ENCODE results near the gene MARCHF11.

Gene MARCHF11

DNA sequence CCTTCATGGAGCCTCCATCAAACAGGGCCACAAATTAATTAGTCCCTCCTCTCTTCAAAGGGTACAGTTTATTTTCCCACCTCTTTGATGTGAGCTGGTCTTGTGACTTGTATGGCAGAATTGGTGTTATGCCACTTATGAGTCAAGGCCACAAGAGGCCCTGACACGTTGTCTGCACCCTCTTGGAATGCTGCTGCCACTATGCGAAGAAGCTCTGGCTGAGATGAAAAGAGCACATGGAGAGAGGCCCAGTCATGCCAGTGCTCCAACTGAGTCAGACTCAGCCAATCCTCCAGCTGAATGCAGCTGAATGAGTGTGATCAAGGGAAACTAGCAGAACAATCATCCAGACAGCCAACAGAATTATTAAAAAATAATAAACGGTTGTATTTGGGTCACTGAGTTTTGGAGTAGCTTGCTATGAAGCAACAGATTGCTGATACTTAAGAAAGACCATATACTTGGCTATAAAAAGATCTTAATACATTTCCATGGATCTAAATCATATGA lies 128.3 kb downstream of the MARCHF11 start:
- DNase-seq (ENCODE audit: low read depth), result no peak

DNA sequence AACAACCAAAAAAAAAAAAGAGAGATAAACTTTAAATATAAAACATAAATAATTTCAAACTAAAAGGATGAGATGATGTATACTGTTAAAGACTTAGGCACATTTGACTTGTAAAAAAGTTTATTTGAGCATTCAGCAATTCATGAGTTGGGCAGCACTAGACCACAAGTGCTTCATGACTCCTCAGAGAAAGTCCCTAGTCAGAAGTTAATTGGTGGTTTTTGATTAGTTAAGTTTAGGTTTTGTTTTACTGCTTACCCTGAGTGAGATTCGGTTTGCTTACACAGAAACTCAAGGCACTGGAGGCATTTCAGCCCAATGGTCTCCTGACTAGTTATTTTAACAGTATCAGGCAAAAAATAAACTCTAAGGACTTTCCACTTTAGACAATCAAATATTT lies 129.2 kb downstream of the MARCHF11 start:
- DNase-seq (ENCODE audit: low read depth), result no peak

DNA sequence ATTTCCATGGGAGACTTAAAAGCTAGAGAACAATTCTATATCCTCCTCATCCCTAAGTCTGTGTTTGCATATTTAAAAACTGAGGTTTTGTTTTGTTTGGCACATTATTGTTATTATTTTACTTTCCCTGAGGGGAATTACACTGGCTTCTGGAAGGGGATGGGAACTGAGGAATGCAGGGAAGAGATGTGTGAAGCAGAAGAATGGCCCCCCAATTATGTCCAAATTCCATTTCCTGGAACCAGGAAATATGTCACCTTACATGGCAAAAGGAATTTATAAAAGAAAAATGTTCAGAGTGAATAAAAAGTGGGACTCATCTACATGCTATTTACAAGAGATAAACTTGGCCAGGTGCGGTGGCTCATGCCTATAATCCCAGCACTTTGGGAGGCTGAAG lies 129.8 kb downstream of the MARCHF11 start:
- DNase-seq (ENCODE audit: low read depth), result no peak

DNA sequence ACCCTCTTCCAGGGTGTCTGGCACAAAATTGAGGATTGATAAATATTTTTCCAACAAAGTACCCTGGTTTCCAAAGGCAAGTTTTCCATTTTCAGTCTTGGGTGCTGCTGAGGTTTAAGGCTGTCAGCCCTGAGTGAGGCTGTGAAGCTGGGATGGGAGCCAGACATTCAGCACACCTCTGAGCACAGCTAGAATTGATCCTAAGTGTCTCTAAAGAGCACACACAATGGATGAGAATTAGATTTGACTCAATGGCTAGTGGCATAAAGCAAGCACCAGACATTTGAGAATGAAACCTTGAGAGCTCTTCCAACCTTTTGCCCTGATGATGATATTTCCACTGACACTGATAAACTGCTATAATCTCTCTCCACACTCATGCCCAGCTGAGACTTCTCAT lies 131.5 kb downstream of the MARCHF11 start:
- DNase-seq (ENCODE audit: low read depth), result no peak

DNA sequence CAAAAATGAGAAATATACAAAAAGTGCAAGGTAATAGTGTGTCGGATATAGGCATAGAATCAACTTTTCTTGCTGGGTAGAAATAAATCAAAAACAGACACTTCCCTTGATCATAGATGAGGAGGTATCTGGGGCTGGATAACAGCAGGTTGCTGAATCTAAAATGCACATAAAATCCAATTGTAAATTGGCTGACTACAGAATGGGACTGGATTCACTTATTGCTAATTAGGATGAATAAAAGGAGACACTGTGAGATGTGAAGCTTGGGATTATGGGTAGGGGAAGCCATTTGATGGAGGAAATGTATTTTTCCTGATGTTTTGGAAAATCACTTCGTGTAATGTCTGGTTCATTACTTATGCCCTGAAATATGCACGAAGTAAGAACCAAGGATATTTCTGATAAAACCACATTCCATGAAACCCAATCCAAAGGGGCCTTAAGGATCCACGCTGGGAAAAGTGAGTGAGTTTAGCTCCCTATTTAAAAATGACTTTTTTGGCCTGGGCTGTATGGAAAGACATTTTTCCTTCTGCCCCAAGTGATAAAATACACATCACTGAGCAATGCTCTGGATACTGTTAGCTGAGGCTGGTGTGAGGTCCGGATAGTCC lies 136.1 kb downstream of the MARCHF11 start:
- no peak for DNase-seq (ENCODE audit: low read depth)

DNA sequence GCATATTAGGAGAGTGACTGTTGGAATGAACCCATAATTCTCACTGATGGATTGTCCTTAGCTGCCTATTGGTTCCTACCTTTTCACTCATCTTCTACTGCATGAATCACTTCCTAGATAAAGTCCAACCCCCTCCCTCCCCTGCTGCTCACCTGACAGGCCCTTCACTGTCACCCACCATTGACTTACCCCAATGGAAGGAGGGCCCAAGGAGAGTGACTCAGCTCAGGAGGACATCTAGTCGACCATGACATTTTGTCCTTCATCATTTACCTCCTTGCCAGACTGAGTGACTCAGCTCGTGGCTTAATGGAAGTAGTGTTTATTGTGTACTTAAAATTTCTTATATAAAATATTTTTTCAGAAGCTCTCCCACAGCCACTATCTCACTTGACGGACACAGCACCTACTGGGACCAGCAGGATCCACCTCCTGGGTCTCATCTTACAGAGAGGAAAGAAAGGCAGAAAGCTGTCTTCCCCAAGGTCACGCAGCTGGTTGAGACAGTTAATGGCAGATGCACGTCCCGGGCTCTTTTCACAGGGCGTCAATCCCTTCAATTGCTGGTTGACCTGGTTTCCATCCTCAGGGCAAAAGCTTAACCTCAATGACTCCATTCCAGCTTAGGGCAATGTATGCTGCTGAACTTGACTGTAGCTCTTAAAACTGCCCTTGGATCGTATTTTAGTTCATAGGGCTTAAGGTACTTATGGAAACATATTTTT lies 142.3 kb downstream of the MARCHF11 start:
- DNase-seq (ENCODE audit: low read depth), result no peak

DNA sequence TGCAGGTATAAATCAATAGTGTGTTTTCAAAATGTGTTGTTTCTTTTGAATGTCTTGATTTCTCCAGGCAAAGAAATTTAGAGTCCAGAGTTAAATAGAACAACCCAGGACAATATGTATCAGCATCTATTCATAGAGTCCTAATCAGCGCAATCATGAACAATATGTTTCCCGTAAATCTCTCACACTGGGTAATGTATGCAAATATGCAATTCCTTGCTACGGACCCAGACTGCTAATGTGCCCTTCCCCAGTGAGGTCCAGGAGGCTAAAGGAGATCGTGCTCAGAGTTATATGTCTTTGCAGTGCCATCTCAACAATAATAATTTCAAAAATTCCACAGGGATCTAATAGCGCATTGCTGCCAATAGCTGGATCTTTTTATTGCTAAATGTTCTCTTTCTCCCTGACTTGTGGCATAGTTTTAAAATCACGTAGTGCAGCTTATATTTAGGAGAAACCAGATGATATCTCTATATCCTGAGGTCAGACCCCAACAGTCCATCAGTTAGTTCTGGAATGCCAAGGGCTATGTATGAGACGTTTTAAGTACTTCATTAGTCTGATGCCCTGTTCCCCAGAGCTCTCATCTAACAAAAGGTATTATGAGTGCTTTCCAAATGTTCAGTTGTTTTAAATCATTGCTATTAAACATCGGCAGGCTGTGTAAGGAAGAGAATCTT lies 145.1 kb downstream of the MARCHF11 start:
- DNase-seq (ENCODE audit: low read depth), result no peak

DNA sequence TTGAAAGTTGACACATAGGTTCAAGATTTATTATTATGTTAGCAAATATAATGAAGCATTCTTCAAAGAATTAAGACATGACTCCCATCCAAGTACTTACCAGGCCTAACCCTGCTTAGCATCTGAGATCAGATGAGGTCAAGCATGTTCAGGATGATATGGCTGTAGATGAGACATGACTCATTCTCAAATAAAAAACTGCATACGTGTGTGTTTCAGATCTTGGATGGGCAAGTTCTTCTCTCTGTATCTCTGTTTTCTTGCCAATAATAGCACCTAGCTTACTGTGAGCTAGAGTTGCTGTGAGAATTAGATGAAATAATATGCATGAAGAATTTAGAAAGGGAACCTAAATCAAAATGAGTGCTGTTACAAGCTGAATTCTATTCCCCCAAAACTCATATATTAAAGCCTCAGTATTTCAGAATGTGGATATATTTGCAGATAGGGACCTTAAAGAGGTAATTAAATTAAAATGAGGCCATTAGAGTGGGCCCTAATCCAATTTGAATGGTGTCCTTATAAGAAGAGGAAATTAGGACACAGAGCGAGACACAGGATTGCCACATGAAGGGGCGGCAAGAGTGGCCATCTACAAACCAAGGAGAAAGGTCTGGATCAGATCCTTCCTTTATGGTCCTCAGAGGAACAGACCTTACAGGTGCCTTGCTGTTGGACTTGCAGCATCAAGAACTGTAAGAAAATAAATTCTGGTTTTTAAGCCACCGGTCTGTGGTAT lies 146.2 kb downstream of the MARCHF11 start:
- no peak for DNase-seq (ENCODE audit: low read depth)

DNA sequence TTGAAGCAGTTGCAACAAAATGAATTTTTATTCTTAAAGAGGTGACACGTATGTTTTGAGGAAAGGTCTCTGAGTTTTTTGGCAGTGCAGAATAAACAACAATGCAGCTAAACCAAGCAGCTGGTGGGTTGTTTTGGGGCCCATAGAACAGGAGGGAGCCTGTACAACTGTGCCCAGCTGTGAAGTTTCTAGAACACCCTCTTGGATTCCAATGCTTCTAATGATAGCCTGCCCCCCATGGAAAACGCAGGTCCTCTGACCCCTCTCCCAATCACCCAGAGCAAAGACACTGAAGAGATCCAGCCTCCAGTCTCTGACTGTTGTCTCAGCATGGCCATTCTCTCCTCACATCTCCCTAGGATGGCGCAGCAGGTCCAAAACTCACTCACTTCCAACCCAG lies 150.9 kb downstream of the MARCHF11 start:
- no peak for DNase-seq (ENCODE audit: low read depth)

DNA sequence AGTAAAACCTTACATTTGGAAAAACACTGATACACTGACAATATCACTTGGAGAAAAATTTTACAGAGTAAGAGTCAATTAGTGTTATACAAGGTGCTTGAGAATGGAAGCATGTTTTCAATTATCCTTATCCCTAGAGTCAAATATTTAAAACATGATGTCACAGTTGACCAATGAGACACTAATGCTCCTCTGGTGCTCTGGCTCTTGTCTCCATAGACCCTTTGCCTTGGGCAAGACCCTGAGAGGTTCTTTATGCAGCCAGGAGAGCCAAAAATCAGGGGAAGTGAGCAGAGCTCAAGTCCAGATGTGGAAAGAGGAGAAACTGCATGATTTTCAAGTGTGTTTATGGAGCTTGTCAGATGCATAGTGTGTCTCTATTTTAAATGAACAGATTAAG lies 153.9 kb downstream of the MARCHF11 start:
- no peak for DNase-seq (ENCODE audit: low read depth)

DNA sequence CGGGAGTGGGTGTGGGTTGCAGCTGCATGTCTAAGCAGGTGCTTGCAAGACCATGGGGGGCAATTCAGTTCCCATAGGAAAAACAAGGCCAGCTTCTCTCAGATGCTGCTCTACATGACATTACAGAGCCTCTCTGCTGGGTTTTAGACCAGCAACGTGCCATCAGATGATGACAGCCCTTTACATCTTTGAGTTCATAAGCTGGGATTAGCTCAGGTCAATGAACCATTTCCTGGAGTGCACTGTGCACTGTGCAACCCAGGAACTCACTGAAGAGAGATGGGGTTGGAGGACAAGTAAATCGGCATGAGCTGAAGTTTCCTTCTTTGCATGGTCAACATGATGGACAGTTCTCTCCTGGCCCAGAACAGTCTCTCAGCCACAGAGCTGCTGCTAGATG lies 160.6 kb downstream of the MARCHF11 start:
- no peak for DNase-seq (ENCODE audit: low read depth)

DNA sequence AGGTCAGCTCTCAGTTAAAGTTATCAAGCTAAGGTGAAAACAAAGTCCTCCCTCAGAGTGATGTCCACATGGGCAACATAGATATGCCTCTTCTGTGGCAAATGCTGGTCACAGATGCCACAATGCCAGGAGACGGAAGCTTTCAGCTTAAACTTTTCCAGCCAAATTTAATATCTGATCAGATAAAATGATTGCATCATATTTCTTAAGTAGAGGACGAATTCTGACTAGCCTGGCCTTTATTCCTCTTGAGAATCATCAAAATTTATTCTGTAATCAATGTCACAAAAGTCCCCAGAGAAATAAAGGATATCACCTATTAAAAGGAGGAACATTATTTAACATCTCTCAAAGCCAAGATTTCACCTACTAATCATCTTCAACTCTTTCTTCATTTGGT lies 161.9 kb downstream of the MARCHF11 start:
- DNase-seq (ENCODE audit: low read depth), result no peak

All from T-helper 22 cell (primary cell).